WERI-Rb-1 (cell line): ENCODE measurements around the gene SIRT3.

Experiments used
- DNase-seq: peaks from one replicate; pipeline ENCODE4 v3.0.0-alpha.2; 2020
- H3K27ac ChIP-seq: fragments of 250-450 bp; sonication (Bioruptor Pico); 2 replicates; pipeline ENCODE4 v1.5.1; 2020; ENCODE audit warnings: mild to moderate bottlenecking, moderate library complexity
- H3K27me3 ChIP-seq: fragments of 250-450 bp; sonication (Bioruptor Pico); 2 replicates; pipeline ENCODE4 v1.5.1; 2021; ENCODE audit warnings: mild to moderate bottlenecking, low read depth, moderate library complexity; ENCODE audit not compliant: insufficient read depth, severe bottlenecking
- H3K36me3 ChIP-seq: fragments of 250-450 bp; sonication (Bioruptor Pico); 2 replicates; pipeline ENCODE4 v1.5.1; 2020; ENCODE audit warnings: mild to moderate bottlenecking, moderate library complexity
- H3K4me3 ChIP-seq: 2 replicates; pipeline ENCODE4 v1.5.1; 2011; ENCODE audit warnings: low read depth, mild to moderate bottlenecking, control low read depth, low read length
- H3K9me3 ChIP-seq: fragments of 250-450 bp; sonication (Bioruptor Pico); 2 replicates; pipeline ENCODE4 v1.5.1; 2021; ENCODE audit warnings: mild to moderate bottlenecking, moderate library complexity; ENCODE audit not compliant: severe bottlenecking
- TF ChIP-seq, protein P1 (sequence below): IDR thresholded peaks from 2 replicates; pipeline ENCODE4 v1.5.1; 2011; ENCODE audit warnings: low read depth, mild to moderate bottlenecking, control low read depth, inconsistent platforms, low read length

SIRT3 gene

GRCh38 chr11:202490-202889, 33.7 kb downstream of the SIRT3 start:
- TF ChIP-seq, protein P1, sequence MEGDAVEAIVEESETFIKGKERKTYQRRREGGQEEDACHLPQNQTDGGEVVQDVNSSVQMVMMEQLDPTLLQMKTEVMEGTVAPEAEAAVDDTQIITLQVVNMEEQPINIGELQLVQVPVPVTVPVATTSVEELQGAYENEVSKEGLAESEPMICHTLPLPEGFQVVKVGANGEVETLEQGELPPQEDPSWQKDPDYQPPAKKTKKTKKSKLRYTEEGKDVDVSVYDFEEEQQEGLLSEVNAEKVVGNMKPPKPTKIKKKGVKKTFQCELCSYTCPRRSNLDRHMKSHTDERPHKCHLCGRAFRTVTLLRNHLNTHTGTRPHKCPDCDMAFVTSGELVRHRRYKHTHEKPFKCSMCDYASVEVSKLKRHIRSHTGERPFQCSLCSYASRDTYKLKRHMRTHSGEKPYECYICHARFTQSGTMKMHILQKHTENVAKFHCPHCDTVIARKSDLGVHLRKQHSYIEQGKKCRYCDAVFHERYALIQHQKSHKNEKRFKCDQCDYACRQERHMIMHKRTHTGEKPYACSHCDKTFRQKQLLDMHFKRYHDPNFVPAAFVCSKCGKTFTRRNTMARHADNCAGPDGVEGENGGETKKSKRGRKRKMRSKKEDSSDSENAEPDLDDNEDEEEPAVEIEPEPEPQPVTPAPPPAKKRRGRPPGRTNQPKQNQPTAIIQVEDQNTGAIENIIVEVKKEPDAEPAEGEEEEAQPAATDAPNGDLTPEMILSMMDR = no peak
- no peaks in the 10 kb centered on the region for H3K27me3 ChIP-seq
- no peak overlapping the region for H3K4me3 ChIP-seq
- H3K9me3 ChIP-seq = no peaks in the 10 kb centered on the region
- peak overlapping the region; percentile 78 for H3K27ac ChIP-seq
- H3K36me3 ChIP-seq = peaks cover 18% of the 10 kb centered on the region
- DNase-seq = no peak

GRCh38 chr11:201966-202365, 34.2 kb downstream of the SIRT3 start:
- no peak overlapping the region; the same call in 1 of the 2 replicates for H3K4me3 ChIP-seq
- H3K27ac ChIP-seq = peak overlapping the region; percentile 78
- H3K36me3 ChIP-seq = peaks cover 18% of the 10 kb centered on the region
- H3K9me3 ChIP-seq = no peaks in the 10 kb centered on the region
- no peaks in the 10 kb centered on the region for H3K27me3 ChIP-seq
- DNase-seq = no peak
- TF ChIP-seq, protein P1 = no peak

- TF ChIP-seq, protein P1 = no peak
- H3K27ac ChIP-seq = peak overlapping the region; percentile 78
- H3K27me3 ChIP-seq = no peaks in the 10 kb centered on the region
- no peak overlapping the region for H3K4me3 ChIP-seq
- H3K36me3 ChIP-seq = peaks cover 17% of the 10 kb centered on the region
- DNase-seq = no peak
- no peaks in the 10 kb centered on the region for H3K9me3 ChIP-seq
Measured at GRCh38 chr11:200224-201003, 35.7 kb downstream of the SIRT3 start.

GRCh38 chr11:199782-200181, 36.4 kb downstream of the SIRT3 start:
- no peak for DNase-seq
- Histone ChIP-seq H3K4me3 (no peak overlapping the region), H3K27ac (no peak overlapping the region), H3K27me3 (no peaks in the 10 kb centered on the region), H3K9me3 (no peaks in the 10 kb centered on the region), H3K36me3 (peaks cover 11% of the 10 kb centered on the region)
- TF ChIP-seq, protein P1 = 0 out of 2 replicates have a peak, but pooled peaks have one; percentile 11

DNA sequence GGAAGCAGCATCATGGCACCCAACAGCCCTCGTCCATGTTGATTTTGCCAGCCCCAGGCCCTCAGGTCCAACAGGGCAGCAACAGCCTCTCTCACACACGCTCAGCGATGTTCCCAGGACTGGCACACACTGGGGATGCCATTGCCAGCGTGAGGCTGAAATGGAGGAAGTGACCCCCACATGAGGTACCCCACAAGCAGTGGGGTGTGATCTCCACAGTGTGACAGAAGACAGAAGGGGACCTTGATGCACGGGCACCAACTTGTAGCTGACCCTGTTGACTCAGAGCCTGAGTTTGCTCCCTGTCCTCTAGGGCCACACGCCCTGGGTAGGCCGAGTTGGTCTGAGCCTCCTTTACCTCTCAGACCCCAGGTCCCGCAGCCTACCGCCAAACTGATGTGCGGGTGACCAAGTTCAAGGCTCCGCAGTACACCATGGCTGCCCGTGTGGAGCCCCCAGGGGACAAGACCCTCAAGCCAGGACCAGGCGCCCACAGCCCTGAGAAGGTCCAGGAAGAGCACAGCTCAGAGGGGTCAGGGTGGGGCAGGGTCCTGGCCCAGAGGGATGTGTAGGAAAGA, 37.0 kb downstream of the SIRT3 start:
- H3K27ac ChIP-seq = no peak overlapping the region
- no peaks in the 10 kb centered on the region for H3K27me3 ChIP-seq
- H3K4me3 ChIP-seq = no peak overlapping the region
- H3K9me3 ChIP-seq = no peaks in the 10 kb centered on the region
- peaks cover 4% of the 10 kb centered on the region for H3K36me3 ChIP-seq
- TF ChIP-seq, protein P1 = no peak
- no peak for DNase-seq
